ENCODE data around the gene PHLDA1. TPM values are rescaled to one million over a fixed set of nuclear protein-coding genes. Genes with fewer than 3 reads are reported as not detected.

PHLDA1 gene
- total and polyA plus RNA-seq, 2 experiments from 2014 or later, result 11.7 to 21.6 TPM

DNA sequence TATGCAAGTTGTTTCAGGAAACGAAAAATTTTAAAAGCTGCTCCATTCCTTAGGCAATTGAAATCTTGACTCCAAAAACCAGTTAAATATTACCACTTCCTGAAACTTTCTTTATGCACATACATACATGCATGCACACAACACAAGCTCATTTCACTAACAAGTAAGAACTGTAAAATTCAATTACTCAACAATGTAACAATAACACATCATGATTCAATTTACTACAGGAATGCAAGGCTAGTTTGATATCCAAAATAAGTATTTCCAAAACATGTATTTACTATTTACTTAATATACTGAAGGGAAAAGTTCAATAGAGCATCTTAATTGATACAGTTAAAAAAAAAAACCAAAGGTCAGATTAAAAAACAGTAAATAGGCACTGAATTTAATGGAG is 33.3 kb upstream of the PHLDA1 start (continued):
- TF ChIP-seq, protein P1, sequence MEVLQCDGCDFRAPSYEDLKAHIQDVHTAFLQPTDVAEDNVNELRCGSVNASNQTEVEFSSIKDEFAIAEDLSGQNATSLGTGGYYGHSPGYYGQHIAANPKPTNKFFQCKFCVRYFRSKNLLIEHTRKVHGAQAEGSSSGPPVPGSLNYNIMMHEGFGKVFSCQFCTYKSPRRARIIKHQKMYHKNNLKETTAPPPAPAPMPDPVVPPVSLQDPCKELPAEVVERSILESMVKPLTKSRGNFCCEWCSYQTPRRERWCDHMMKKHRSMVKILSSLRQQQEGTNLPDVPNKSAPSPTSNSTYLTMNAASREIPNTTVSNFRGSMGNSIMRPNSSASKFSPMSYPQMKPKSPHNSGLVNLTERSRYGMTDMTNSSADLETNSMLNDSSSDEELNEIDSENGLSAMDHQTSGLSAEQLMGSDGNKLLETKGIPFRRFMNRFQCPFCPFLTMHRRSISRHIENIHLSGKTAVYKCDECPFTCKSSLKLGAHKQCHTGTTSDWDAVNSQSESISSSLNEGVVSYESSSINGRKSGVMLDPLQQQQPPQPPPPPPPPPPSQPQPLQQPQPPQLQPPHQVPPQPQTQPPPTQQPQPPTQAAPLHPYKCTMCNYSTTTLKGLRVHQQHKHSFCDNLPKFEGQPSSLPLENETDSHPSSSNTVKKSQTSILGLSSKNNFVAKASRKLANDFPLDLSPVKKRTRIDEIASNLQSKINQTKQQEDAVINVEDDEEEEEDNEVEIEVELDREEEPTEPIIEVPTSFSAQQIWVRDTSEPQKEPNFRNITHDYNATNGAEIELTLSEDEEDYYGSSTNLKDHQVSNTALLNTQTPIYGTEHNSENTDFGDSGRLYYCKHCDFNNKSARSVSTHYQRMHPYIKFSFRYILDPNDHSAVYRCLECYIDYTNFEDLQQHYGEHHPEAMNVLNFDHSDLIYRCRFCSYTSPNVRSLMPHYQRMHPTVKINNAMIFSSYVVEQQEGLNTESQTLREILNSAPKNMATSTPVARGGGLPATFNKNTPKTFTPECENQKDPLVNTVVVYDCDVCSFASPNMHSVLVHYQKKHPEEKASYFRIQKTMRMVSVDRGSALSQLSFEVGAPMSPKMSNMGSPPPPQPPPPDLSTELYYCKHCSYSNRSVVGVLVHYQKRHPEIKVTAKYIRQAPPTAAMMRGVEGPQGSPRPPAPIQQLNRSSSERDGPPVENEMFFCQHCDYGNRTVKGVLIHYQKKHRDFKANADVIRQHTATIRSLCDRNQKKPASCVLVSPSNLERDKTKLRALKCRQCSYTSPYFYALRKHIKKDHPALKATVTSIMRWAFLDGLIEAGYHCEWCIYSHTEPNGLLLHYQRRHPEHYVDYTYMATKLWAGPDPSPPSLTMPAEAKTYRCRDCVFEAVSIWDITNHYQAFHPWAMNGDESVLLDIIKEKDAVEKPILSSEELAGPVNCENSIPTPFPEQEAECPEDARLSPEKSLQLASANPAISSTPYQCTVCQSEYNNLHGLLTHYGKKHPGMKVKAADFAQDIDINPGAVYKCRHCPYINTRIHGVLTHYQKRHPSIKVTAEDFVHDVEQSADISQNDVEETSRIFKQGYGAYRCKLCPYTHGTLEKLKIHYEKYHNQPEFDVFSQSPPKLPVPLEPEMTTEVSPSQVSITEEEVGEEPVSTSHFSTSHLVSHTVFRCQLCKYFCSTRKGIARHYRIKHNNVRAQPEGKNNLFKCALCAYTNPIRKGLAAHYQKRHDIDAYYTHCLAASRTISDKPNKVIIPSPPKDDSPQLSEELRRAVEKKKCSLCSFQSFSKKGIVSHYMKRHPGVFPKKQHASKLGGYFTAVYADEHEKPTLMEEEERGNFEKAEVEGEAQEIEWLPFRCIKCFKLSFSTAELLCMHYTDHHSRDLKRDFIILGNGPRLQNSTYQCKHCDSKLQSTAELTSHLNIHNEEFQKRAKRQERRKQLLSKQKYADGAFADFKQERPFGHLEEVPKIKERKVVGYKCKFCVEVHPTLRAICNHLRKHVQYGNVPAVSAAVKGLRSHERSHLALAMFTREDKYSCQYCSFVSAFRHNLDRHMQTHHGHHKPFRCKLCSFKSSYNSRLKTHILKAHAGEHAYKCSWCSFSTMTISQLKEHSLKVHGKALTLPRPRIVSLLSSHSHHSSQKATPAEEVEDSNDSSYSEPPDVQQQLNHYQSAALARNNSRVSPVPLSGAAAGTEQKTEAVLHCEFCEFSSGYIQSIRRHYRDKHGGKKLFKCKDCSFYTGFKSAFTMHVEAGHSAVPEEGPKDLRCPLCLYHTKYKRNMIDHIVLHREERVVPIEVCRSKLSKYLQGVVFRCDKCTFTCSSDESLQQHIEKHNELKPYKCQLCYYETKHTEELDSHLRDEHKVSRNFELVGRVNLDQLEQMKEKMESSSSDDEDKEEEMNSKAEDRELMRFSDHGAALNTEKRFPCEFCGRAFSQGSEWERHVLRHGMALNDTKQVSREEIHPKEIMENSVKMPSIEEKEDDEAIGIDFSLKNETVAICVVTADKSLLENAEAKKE (CRISPR knock-in tag; IDR thresholded peaks at IDR 0.05), result no peak
- TF ChIP-seq, protein P2, sequence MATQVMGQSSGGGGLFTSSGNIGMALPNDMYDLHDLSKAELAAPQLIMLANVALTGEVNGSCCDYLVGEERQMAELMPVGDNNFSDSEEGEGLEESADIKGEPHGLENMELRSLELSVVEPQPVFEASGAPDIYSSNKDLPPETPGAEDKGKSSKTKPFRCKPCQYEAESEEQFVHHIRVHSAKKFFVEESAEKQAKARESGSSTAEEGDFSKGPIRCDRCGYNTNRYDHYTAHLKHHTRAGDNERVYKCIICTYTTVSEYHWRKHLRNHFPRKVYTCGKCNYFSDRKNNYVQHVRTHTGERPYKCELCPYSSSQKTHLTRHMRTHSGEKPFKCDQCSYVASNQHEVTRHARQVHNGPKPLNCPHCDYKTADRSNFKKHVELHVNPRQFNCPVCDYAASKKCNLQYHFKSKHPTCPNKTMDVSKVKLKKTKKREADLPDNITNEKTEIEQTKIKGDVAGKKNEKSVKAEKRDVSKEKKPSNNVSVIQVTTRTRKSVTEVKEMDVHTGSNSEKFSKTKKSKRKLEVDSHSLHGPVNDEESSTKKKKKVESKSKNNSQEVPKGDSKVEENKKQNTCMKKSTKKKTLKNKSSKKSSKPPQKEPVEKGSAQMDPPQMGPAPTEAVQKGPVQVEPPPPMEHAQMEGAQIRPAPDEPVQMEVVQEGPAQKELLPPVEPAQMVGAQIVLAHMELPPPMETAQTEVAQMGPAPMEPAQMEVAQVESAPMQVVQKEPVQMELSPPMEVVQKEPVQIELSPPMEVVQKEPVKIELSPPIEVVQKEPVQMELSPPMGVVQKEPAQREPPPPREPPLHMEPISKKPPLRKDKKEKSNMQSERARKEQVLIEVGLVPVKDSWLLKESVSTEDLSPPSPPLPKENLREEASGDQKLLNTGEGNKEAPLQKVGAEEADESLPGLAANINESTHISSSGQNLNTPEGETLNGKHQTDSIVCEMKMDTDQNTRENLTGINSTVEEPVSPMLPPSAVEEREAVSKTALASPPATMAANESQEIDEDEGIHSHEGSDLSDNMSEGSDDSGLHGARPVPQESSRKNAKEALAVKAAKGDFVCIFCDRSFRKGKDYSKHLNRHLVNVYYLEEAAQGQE (IDR thresholded peaks at IDR 0.05; ENCODE audit: unreplicated experiment), result no peak

GRCh38 chr12:76060111-76060510 is 28.5 kb upstream of the PHLDA1 start:
- H3K27me3 ChIP-seq (ENCODE audit: insufficient read depth), result no peaks in the 10 kb centered on the region
- H3K4me2 ChIP-seq, result no peak overlapping the region
- no peak overlapping the region for H2AFZ ChIP-seq
- no peak overlapping the region for H3K27ac ChIP-seq (ENCODE audit: low read depth)
- H4K20me1 ChIP-seq (replicated peaks; ENCODE audit: insufficient read depth), result peaks cover 37% of the 10 kb centered on the region
- Mint-ChIP-seq H3K27me3 (ENCODE audit: insufficient read depth, low read depth, poor library complexity) (no peaks in the 10 kb centered on the region), H3K36me3 (ENCODE audit: low read depth) (peaks cover 86% of the 10 kb centered on the region), H3K9me3 (no peaks in the 10 kb centered on the region), H3K4me1 (peaks cover 45% of the 10 kb centered on the region), H3K4me3 (no peak overlapping the region), H3K27ac (peak overlapping the region; percentile 54; the same call in 1 of the 2 replicates)
- H3F3A ChIP-seq (replicated peaks; ENCODE audit: low read depth), result no peaks in the 10 kb centered on the region
- no peak overlapping the region for H3K4me3 ChIP-seq
- peaks cover 13% of the 10 kb centered on the region for H3K4me1 ChIP-seq (ENCODE audit: insufficient read depth)
- DNase-seq (ENCODE audit: low spot score), result no peak
- H3K9me2 ChIP-seq (ENCODE audit: insufficient read depth), result no peaks in the 10 kb centered on the region
- no peak for ATAC-seq
- peaks cover 67% of the 10 kb centered on the region for H3K79me2 ChIP-seq (replicated peaks; ENCODE audit: insufficient read depth)
- H3K36me3 ChIP-seq (ENCODE audit: insufficient read depth), result peaks cover 16% of the 10 kb centered on the region; the same call in 1 of the 2 replicates
- TF ChIP-seq, protein P2 (IDR thresholded peaks at IDR 0.05; ENCODE audit: unreplicated experiment), result no peak
- TF ChIP-seq POLR2AphosphoS5 (IDR thresholded peaks at IDR 0.05; ENCODE audit: low read depth) (no peak), JUNB (IDR thresholded peaks at IDR 0.05; ENCODE audit: unreplicated experiment) (no peak), CREB1 (CRISPR knock-in tag; IDR thresholded peaks at IDR 0.05; ENCODE audit: low read depth) (no peak), EZH2 (IDR thresholded peaks at IDR 0.05; ENCODE audit: low read depth, unreplicated experiment) (no peak)
- TF ChIP-seq, protein P3, sequence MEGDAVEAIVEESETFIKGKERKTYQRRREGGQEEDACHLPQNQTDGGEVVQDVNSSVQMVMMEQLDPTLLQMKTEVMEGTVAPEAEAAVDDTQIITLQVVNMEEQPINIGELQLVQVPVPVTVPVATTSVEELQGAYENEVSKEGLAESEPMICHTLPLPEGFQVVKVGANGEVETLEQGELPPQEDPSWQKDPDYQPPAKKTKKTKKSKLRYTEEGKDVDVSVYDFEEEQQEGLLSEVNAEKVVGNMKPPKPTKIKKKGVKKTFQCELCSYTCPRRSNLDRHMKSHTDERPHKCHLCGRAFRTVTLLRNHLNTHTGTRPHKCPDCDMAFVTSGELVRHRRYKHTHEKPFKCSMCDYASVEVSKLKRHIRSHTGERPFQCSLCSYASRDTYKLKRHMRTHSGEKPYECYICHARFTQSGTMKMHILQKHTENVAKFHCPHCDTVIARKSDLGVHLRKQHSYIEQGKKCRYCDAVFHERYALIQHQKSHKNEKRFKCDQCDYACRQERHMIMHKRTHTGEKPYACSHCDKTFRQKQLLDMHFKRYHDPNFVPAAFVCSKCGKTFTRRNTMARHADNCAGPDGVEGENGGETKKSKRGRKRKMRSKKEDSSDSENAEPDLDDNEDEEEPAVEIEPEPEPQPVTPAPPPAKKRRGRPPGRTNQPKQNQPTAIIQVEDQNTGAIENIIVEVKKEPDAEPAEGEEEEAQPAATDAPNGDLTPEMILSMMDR (conservative IDR thresholded peaks at IDR 0.05; ENCODE audit: low read depth in 2 of 2), result no peak
- TF ChIP-seq, protein P4, sequence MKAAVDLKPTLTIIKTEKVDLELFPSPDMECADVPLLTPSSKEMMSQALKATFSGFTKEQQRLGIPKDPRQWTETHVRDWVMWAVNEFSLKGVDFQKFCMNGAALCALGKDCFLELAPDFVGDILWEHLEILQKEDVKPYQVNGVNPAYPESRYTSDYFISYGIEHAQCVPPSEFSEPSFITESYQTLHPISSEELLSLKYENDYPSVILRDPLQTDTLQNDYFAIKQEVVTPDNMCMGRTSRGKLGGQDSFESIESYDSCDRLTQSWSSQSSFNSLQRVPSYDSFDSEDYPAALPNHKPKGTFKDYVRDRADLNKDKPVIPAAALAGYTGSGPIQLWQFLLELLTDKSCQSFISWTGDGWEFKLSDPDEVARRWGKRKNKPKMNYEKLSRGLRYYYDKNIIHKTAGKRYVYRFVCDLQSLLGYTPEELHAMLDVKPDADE (IDR thresholded peaks at IDR 0.05), result no peak
